D341Med (cell line): ENCODE measurements around the gene CHORDC1.
"Not testable (repeated sequence)": the region's sequence is repeated elsewhere in the genome, so short reads cannot be mapped to it uniquely, and the experiment has no call there.

Experiments
- DNase-seq: peaks from one replicate; pipeline ENCODE4 v3.0.0; 2012; ENCODE audit warnings: low spot score

Gene CHORDC1

GRCh38 chr11:90213322-90213721, 9.5 kb downstream of the CHORDC1 start:
- DNase-seq, result no peak

- no peak for DNase-seq
These were observed 14.0 kb downstream of the CHORDC1 start for GRCh38 chr11:90208857-90209256.

- DNase-seq, result not testable (repeated sequence)
These were observed 14.9 kb downstream of the CHORDC1 start for GRCh38 chr11:90207992-90208391.

- DNase-seq, result peak; percentile 38
These were observed 17.8 kb downstream of the CHORDC1 start for GRCh38 chr11:90204832-90205646.

- no peak for DNase-seq
These were observed 18.4 kb downstream of the CHORDC1 start for GRCh38 chr11:90204407-90204806.

- no peak for DNase-seq
These were observed 20.5 kb downstream of the CHORDC1 start for GRCh38 chr11:90202342-90202741.

GRCh38 chr11:90197377-90197776, 25.5 kb downstream of the CHORDC1 start:
- DNase-seq, result no peak

GRCh38 chr11:90192869-90193582, 29.8 kb downstream of the CHORDC1 start:
- no peak for DNase-seq

GRCh38 chr11:90189011-90189410, 33.8 kb downstream of the CHORDC1 start:
- no peak for DNase-seq

- no peak for DNase-seq
These were observed 35.0 kb downstream of the CHORDC1 start for GRCh38 chr11:90187839-90188238.

GRCh38 chr11:90179923-90180322, 42.9 kb downstream of the CHORDC1 start:
- DNase-seq, result no peak

- DNase-seq, result no peak
These were observed 44.1 kb downstream of the CHORDC1 start for GRCh38 chr11:90178751-90179150.

- no peak for DNase-seq
These were observed 46.8 kb downstream of the CHORDC1 start for GRCh38 chr11:90176069-90176468.

- DNase-seq, result no peak
These were observed 51.5 kb downstream of the CHORDC1 start for GRCh38 chr11:90171359-90171758.

- no peak for DNase-seq
These were observed 54.3 kb downstream of the CHORDC1 start for GRCh38 chr11:90168571-90168970.

GRCh38 chr11:90167704-90168103, 55.1 kb downstream of the CHORDC1 start:
- DNase-seq, result not testable (repeated sequence)

GRCh38 chr11:90166982-90167573, 55.8 kb downstream of the CHORDC1 start:
- DNase-seq, result not testable (repeated sequence)
